Spleen (tissue), 11 donors: ENCODE results near the gene CDX2. TPM values are rescaled to one million over a fixed set of nuclear protein-coding genes. Genes with fewer than 3 reads are reported as not detected.

Experiments used
- DNase-seq: peaks from one replicate; pipeline ENCODE4 v3.0.0-alpha.2; 2020
- H3K27ac ChIP-seq, 8 donors: fragments of 200-600 bp; sonication (generic) in 7 of 8; 1 replicate in 4 of 8; 2 replicates in 4 of 8; pipeline versions ENCODE4 v1.5.0 to v1.8.0; 2016 to 2021; ENCODE audit warnings: inconsistent platforms in 4 of 8, mild to moderate bottlenecking in 4 of 8, moderate library complexity in 1 of 8
- H3K27me3 ChIP-seq, 7 donors: fragments of 200-600 bp; sonication (generic) in 6 of 7; replicated peaks in 1 of 7; 1 replicate in 4 of 7; 2 replicates in 3 of 7; pipeline versions ENCODE4 v1.5.0 to v1.8.0; 2016 to 2021; ENCODE audit warnings: inconsistent platforms in 3 of 7, mild to moderate bottlenecking in 1 of 7
- H3K36me3 ChIP-seq, 6 donors: fragments of 200-600 bp; sonication (generic) in 5 of 6; 1 replicate in 4 of 6; 2 replicates in 2 of 6; pipeline versions ENCODE4 v1.5.0 to v1.8.0; 2016 to 2021; ENCODE audit warnings: inconsistent platforms in 2 of 6
- H3K4me1 ChIP-seq, 6 donors: fragments of 200-600 bp; sonication (generic) in 5 of 6; 1 replicate in 3 of 6; 2 replicates in 3 of 6; pipeline versions ENCODE4 v1.5.0 to v1.8.0; 2016 to 2021; ENCODE audit warnings: inconsistent platforms in 3 of 6
- H3K4me3 ChIP-seq, 8 donors: fragments of 200-600 bp; sonication (generic) in 7 of 8; 1 replicate in 4 of 8; 2 replicates in 4 of 8; pipeline versions ENCODE4 v1.5.0 to v1.8.0; 2016 to 2021; ENCODE audit warnings: inconsistent platforms in 4 of 8, mild to moderate bottlenecking in 4 of 8, moderate library complexity in 2 of 8
- H3K9me3 ChIP-seq, 8 donors: fragments of 200-600 bp; sonication (generic) in 7 of 8; 1 replicate in 4 of 8; 2 replicates in 4 of 8; pipeline versions ENCODE4 v1.5.0 to v1.8.0; 2016 to 2021; ENCODE audit warnings: inconsistent platforms in 4 of 8
- CTCF ChIP-seq, 11 experiments: fragments of 200-600 bp in 7 of 11; fragments of 450-650 bp in 4 of 11; sonication (generic) in 4 of 11; IDR thresholded peaks in 8 of 11; conservative IDR thresholded peaks in 3 of 11; 1 replicate in 7 of 11; 2 replicates in 4 of 11; pipeline versions ENCODE4 v1.4.0 to v1.8.0; 2016 to 2021; ENCODE audit warnings: antibody characterized with exemption in 11 of 11, inconsistent platforms in 4 of 11, mild to moderate bottlenecking in 1 of 11
- POLR2A ChIP-seq, 3 donors: fragments of 450-650 bp; IDR thresholded peaks; one replicate each; pipeline ENCODE4 v1.5.1; 2017; ENCODE audit warnings: antibody characterized with exemption in 3 of 3, mild to moderate bottlenecking in 1 of 3
- POLR2AphosphoS5 ChIP-seq, 3 donors: sonication (generic); formaldehyde crosslinking; IDR thresholded peaks; one replicate each; pipeline ENCODE4 v1.5.1; 2017; ENCODE audit warnings: antibody characterized with exemption in 3 of 3
- WGBS, 5 donors: extraction: QIAGEN DNeasy Blood & Tissue Kit in 3 of 5; methylation state at CpG; one replicate each; pipeline versions ENCODE4 v1.1.5 to v1.1.7; 2013 to 2018; 5-methylcytosine and 5-hydroxymethylcytosine counted together
- intact Hi-C: fragments of 100-400 bp; cut with DNase I; formaldehyde crosslinking; loops from one replicate; pipeline ENCODE4 v1.15.0; 2023; ENCODE audit warnings: low total_unique reads
- polyA plus RNA-seq, 3 donors: library from polyadenylated mRNA; stranded (reverse); fragments of 200-250 nt; gene quantifications; one replicate each; pipeline ENCODE4 v1.2.1, GENCODE V29; 2013
- total RNA-seq, 7 donors: library from RNA; depleted of rRNA in 3 of 7; stranded (reverse); fragments of >200 nt in 3 of 7; fragmentation: NEBNext Ultra II Directional in 4 of 7; extraction: Animal tissue kit (Norgen Biotek cat#: 25700) in 4 of 7; gene quantifications; one replicate each; pipeline versions ENCODE4 v1.1.0 to v1.2.1, GENCODE V29; 2016 to 2021
- donor health status: healthy with polysubstance abuse.
- donor health status: DM: no; HTN: no; CAD: no; lungs with moderate emphysema.
- donor health status: DM: no; HTN: no; CAD: no.
- donor health status: Bipolar disorder and iron deficiency.
- donor health status: healthy.
- donor health status: DM: no; HTN: no; CAD: no.
- donor health status: DM: yes; HTN: yes; CAD: no.

The CDX2 gene
- total and polyA plus RNA-seq, 10 donors, result 0.02 to 0.03 TPM; not detected in 8

- H3K9me3 ChIP-seq, result peaks cover 0 to 8% (median 0%) of the 10 kb centered on the region in 8 donors
- intact Hi-C loops, result no loop called here
- peak within 1 kb of the TSS; percentile 11 to 67 (median 36) for H3K4me3 ChIP-seq
- 2 to 3% (median 3%) methylated on average over 49 to 76 of the region's 76 CpGs for WGBS, 5 donors
- TF ChIP-seq POLR2A (IDR thresholded peaks at IDR 0.05) (no peak), CTCF (IDR thresholded peaks at IDR 0.05 in 8 of 11, conservative IDR thresholded peaks at IDR 0.05 in 3 of 11) (no peak), POLR2AphosphoS5 (IDR thresholded peaks at IDR 0.05) (no peak)
- peaks cover 21 to 72% (median 57%) of the 10 kb centered on the region in 6 donors for H3K4me1 ChIP-seq
- H3K36me3 ChIP-seq, result no peaks in the 10 kb centered on the region
- peaks cover 36 to 100% (median 100%) of the 10 kb centered on the region in 7 donors for H3K27me3 ChIP-seq
- DNase-seq, result no peak
- H3K27ac ChIP-seq, result no peak within 1 kb of the TSS
Observed at GRCh38 chr13:27919934-27920676, 49.0 kb downstream of the CDX2 start, which contains the start of gene PDX1. TSS of gene PDX1 (plus strand) at chr13:27920000. CDS start at chr13:27920139, 139 bp downstream.

GRCh38 chr13:27919659-27919933, 49.5 kb downstream of the CDX2 start:
- intact Hi-C loops, result no loop called here
- Histone ChIP-seq H3K27me3 (peaks cover 33 to 100% (median 100%) of the 10 kb centered on the region in 7 donors), H3K36me3 (no peaks in the 10 kb centered on the region), H3K9me3 (peaks cover 0 to 7% (median 0%) of the 10 kb centered on the region in 8 donors), H3K4me1 (peaks cover 21 to 71% (median 57%) of the 10 kb centered on the region in 6 donors), H3K27ac (no peak overlapping the region), H3K4me3 (peak overlapping the region in 7 of 8 donors; percentile 20 to 67 (median 37))
- DNase-seq, result no peak
- TF ChIP-seq POLR2AphosphoS5 (IDR thresholded peaks at IDR 0.05) (no peak), CTCF (IDR thresholded peaks at IDR 0.05 in 8 of 11, conservative IDR thresholded peaks at IDR 0.05 in 3 of 11) (no peak), POLR2A (IDR thresholded peaks at IDR 0.05) (no peak)
- WGBS, 5 donors, result 4 to 13% (median 5%) methylated on average over 11 of the region's 11 CpGs

- Histone ChIP-seq H3K36me3 (no peaks in the 10 kb centered on the region), H3K27me3 (peaks cover 32 to 100% (median 99%) of the 10 kb centered on the region in 7 donors), H3K4me1 (peaks cover 21 to 66% (median 52%) of the 10 kb centered on the region in 6 donors), H3K4me3 (peak overlapping the region in 2 of 8 donors; percentile 40 to 44), H3K27ac (no peak overlapping the region), H3K9me3 (peaks cover 0 to 3% (median 0%) of the 10 kb centered on the region in 8 donors)
- no peak for TF ChIP-seq POLR2A (IDR thresholded peaks at IDR 0.05)
- TF ChIP-seq POLR2AphosphoS5 (IDR thresholded peaks at IDR 0.05), result no peak
- no peak for TF ChIP-seq CTCF (IDR thresholded peaks at IDR 0.05 in 8 of 11, conservative IDR thresholded peaks at IDR 0.05 in 3 of 11)
- no peak for DNase-seq
- intact Hi-C loops, result no loop called here
- 14 to 24% (median 15%) methylated on average over 23 of the region's 23 CpGs for WGBS, 5 donors
Observed at GRCh38 chr13:27918918-27919658, 50.0 kb downstream of the CDX2 start.
